Measurements from ENCODE around the gene USP32. TPM values are rescaled to one million over a fixed set of nuclear protein-coding genes. Genes with fewer than 3 reads are reported as not detected.

Gene USP32
- total RNA-seq, 4 donors from 2014 or later, result 65.1 to 80.1 (median 77.2) TPM

DNA sequence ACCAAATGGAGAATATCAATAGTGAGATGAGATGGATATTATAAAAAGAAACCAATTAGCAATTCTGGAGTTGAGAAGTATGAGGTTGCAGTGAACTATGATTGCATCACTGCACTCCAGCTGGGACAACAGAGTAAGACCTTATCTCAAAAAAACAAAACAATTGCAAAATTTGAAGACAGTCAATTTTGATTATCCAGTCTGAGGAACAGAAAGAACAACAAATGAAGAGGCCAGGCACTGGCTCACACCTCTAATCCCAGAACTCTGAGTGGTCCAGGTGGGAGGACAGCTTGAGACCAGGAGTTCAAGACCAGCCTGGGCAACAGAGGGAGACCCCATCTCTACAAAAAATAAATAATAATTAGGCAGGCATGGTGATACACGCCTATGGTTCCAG, 35.0 kb downstream of the USP32 start:
- TF ChIP-seq, protein P1, sequence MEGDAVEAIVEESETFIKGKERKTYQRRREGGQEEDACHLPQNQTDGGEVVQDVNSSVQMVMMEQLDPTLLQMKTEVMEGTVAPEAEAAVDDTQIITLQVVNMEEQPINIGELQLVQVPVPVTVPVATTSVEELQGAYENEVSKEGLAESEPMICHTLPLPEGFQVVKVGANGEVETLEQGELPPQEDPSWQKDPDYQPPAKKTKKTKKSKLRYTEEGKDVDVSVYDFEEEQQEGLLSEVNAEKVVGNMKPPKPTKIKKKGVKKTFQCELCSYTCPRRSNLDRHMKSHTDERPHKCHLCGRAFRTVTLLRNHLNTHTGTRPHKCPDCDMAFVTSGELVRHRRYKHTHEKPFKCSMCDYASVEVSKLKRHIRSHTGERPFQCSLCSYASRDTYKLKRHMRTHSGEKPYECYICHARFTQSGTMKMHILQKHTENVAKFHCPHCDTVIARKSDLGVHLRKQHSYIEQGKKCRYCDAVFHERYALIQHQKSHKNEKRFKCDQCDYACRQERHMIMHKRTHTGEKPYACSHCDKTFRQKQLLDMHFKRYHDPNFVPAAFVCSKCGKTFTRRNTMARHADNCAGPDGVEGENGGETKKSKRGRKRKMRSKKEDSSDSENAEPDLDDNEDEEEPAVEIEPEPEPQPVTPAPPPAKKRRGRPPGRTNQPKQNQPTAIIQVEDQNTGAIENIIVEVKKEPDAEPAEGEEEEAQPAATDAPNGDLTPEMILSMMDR (IDR thresholded peaks at IDR 0.05; ENCODE audit: low read depth), result no peak

DNA sequence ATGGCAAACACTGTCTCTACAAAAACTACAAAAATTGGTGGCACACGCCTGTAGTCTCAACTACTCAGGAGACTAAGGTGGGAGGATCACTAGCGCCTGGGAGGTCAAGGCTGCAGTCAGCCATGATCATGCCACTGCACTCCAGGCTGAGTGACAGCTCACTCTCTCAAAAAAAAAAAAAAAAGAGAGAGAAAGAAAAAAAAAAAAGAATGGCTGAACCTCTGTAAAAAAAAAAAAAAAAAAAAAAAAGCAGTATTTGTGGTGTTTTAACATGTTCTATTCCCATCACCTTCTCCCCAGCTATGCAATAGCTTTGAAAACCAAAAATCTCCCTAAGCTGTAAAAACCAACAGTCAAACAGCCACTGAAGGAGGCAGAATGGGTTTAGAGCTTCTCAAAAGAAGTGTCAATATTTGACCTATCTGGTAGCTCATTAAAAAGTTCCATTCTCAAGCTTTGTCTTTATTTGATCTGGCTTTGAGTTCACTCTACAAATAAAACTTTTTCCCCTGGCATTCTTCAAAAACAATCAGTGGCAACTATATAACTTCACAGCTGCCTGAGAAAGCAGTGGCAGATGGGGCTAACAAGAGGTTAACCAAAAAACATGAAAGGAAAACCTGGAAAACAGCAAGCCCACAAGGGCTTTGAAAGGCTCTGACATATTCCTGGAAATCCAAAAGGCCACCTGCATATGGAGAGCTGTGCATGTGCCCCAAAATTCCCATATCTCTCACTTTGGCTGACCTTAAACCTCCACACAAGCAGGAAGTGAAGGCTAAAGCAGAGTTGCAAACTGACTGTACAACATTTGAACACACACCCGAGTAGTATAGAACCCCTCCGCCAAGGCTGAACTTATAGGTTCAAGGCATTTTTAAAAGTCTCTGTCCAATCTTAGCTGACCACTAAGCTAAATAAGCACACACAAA, 36.0 kb downstream of the USP32 start:
- TF ChIP-seq, protein P1 (IDR thresholded peaks at IDR 0.05; ENCODE audit: low read depth), result peak; percentile 55

DNA sequence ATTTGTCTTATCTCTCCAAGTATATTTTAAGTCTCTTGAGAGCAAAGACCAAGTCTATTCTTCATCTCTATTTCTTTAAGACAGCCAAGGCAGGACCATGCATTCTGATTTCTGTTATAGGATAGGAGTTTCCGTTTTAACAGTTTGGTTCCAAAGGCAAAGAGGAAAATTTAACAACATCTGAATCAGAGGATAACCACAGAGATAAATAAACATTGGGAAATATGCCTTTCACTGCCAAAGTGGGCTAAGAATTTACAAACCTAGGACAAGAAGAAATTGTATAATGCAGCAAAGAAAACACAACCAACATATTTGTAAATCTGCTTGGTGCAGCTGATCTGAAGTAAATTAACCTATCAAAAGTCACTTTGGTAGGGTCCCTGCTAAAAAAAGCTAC, 37.7 kb downstream of the USP32 start:
- TF ChIP-seq, protein P1 (IDR thresholded peaks at IDR 0.05; ENCODE audit: low read depth), result no peak

DNA sequence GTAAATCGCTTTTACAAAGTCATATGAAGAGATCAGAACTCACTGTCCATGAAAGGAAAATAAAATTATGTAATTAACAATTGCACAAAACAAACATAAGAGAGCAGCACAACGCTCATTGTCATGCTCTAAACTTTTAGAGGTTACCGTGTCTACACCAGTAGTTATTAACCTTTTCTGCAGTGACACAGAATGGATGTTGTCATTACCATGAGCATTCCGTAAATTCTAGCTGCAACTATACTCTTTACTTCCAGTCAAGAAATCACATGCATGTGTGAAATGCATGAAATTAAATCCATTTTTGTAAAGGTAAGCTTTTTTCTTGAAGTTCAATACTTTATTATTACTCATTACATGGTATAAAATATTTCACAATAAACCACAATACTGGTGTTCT, 38.2 kb downstream of the USP32 start:
- TF ChIP-seq, protein P1 (IDR thresholded peaks at IDR 0.05; ENCODE audit: low read depth), result no peak

DNA sequence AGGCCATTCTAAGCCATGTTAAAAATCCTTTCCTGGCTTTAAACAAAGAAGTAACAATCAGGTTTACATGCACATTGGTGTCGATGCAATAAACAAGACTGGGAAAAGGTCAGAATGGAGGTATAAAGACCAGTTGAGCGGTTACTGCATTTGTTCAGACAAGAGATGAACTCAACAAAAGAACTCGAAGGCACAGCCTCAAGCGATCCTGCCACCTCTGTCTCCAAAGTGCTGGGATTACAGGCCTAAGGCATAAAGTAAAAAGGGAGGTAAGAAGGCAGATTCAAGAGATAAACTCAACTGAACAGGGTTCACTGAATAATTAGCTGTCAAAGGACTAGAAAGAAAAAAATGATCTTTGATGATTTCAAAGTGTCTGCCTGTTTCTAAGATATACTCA, 39.4 kb downstream of the USP32 start:
- TF ChIP-seq, protein P1 (IDR thresholded peaks at IDR 0.05; ENCODE audit: low read depth), result no peak

DNA sequence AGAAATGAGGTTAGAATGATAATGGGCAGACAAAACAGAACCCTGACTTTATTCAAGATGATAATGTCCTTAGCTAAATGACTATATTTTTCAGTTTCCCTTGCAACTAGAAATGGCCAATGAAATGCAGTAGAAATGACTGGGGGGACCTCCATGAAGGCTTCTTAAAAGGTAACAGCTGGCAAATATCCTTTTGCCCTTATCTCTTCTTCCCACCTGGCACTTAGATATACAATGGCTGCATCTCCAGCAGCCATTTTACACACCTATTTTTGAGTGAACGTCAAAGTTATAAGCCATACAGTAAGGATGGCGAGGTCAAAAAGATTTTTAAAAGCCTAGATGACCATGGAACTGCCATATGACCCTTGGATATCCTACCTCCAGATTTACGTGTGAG, 39.9 kb downstream of the USP32 start:
- TF ChIP-seq, protein P1 (IDR thresholded peaks at IDR 0.05; ENCODE audit: low read depth), result no peak

DNA sequence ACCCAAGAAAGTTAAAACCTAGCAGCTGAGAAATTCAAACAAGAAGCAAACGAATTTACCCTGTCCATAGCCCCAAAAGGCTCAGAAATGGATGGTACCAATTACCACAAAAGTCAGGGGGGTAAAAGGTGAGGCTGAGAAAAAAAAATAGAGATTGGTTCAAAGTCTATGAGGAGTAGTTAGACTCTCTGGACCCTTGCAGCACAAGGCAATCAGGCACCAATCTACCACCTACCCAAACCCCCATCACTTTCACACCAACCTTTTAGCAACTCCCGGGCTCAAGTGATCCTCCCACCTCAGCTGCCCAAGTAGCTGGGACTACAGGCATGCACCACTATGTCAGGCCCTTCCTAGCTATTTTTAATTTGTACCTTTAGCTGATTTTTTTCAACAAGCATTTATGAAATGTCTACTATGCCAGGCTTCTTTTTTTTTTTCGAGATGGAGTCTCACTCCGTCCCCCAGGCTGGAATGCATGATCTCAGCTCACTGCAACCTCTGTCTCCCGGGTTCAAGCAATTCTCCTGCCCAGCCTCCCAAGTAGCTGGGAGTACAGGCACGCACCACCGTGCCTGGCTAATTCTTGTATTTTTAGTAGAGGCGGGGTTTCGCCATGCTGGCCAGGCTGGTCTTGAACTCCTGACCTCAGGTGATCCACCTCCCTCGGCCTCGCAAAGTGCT, 40.8 kb downstream of the USP32 start:
- TF ChIP-seq, protein P1 (IDR thresholded peaks at IDR 0.05; ENCODE audit: low read depth), result no peak
